HG03095 (cell line): ENCODE measurements around the gene FIBP.

Experiments
- ATAC-seq: cut with Tn5 transposase; IDR thresholded peaks from one replicate; pipeline ENCODE4 v1.9.1; 2021; ENCODE audit warnings: moderate library complexity; ENCODE audit not compliant: unreplicated experiment

FIBP gene

GRCh38 chr11:65871811-65872548, 16.3 kb downstream of the FIBP start:
- no peak for ATAC-seq

GRCh38 chr11:65870706-65871681, 17.3 kb downstream of the FIBP start:
- no peak for ATAC-seq

GRCh38 chr11:65870307-65870658, 18.0 kb downstream of the FIBP start:
- ATAC-seq, result no peak

- no peak for ATAC-seq
These were observed 18.5 kb downstream of the FIBP start for GRCh38 chr11:65869643-65870306.

- ATAC-seq, result no peak
These were observed 19.4 kb downstream of the FIBP start for GRCh38 chr11:65868907-65869306.

- ATAC-seq, result no peak
These were observed 20.1 kb downstream of the FIBP start for GRCh38 chr11:65868076-65868667.

GRCh38 chr11:65867284-65868071, 20.8 kb downstream of the FIBP start:
- no peak for ATAC-seq

GRCh38 chr11:65866509-65867283, 21.6 kb downstream of the FIBP start:
- ATAC-seq, result no peak

GRCh38 chr11:65865550-65866172, 22.6 kb downstream of the FIBP start:
- ATAC-seq, result no peak

GRCh38 chr11:65864706-65865471, 23.4 kb downstream of the FIBP start:
- ATAC-seq, result no peak

GRCh38 chr11:65863889-65864705, 24.2 kb downstream of the FIBP start:
- ATAC-seq, result no peak

- ATAC-seq, result no peak
These were observed 25.1 kb downstream of the FIBP start for GRCh38 chr11:65862941-65863888.

- ATAC-seq, result no peak
These were observed 26.0 kb downstream of the FIBP start for GRCh38 chr11:65862191-65862735.

GRCh38 chr11:65861533-65862183, 26.6 kb downstream of the FIBP start:
- no peak for ATAC-seq

- no peak for ATAC-seq
These were observed 27.1 kb downstream of the FIBP start for GRCh38 chr11:65861165-65861505.
